Mesothelial cell of epicardium (in vitro differentiated cells): Measurements from ENCODE around the gene TBC1D32. TPM values are rescaled to one million over a fixed set of nuclear protein-coding genes. Genes with fewer than 3 reads are reported as not detected.
"Not testable (repeated sequence)": the region's sequence is repeated elsewhere in the genome, so short reads cannot be mapped to it uniquely, and the experiment has no call there.

Source experiments
- DNase-seq, 2 experiments: peaks; one replicate each; pipeline ENCODE4 v3.0.0; 2021; ENCODE audit warnings: low spot score in 2 of 2; ENCODE audit not compliant: unreplicated experiment in 2 of 2
- H3K27ac Mint-ChIP-seq: 2 replicates; pipeline ENCODE4 v1.8.0; 2021; ENCODE audit warnings: mixed read lengths
- H3K27me3 Mint-ChIP-seq: 2 replicates; pipeline ENCODE4 v1.8.0; 2021; ENCODE audit warnings: low read depth, mixed read lengths
- H3K36me3 Mint-ChIP-seq: 2 replicates; pipeline ENCODE4 v1.8.0; 2021; ENCODE audit warnings: mixed read lengths
- H3K4me1 Mint-ChIP-seq: 2 replicates; pipeline ENCODE4 v1.8.0; 2021; ENCODE audit warnings: mixed read lengths
- H3K4me3 Mint-ChIP-seq: 2 replicates; pipeline ENCODE4 v1.8.0; 2021; ENCODE audit warnings: mild to moderate bottlenecking, moderate library complexity, mixed read lengths
- H3K9me3 Mint-ChIP-seq: 2 replicates; pipeline ENCODE4 v1.8.0; 2021; ENCODE audit warnings: mixed read lengths
- CTCF ChIP-seq: fragments of 200-600 bp; sonication (generic); IDR thresholded peaks from one replicate; pipeline ENCODE4 v1.5.0; 2021; ENCODE audit warnings: antibody characterized with exemption; ENCODE audit not compliant: unreplicated experiment
- total RNA-seq: library from RNA; stranded (reverse); gene quantifications from 3 replicates; pipeline ENCODE4 v1.2.1, GENCODE V29; 2021

Gene TBC1D32
- total RNA-seq, 1 donor from 2014 or later: 30.1 TPM

- H3K27ac Mint-ChIP-seq: no peak overlapping the region
- TF ChIP-seq CTCF: no peak
- H3K4me1 Mint-ChIP-seq: peaks cover 4% of the 10 kb centered on the region
- H3K4me3 Mint-ChIP-seq: no peak overlapping the region
- no peak for DNase-seq
- H3K36me3 Mint-ChIP-seq: peaks cover 10% of the 10 kb centered on the region
- peaks cover 5% of the 10 kb centered on the region for H3K9me3 Mint-ChIP-seq
- H3K27me3 Mint-ChIP-seq: no peaks in the 10 kb centered on the region
These were observed 128.7 kb downstream of the TBC1D32 start for GRCh38 chr6:121205569-121205968.

GRCh38 chr6:121201105-121201504 lies 133.2 kb downstream of the TBC1D32 start:
- Mint-ChIP-seq H3K36me3 (peaks cover 16% of the 10 kb centered on the region), H3K9me3 (peaks cover 7% of the 10 kb centered on the region), H3K4me3 (no peak overlapping the region), H3K27ac (no peak overlapping the region), H3K27me3 (no peaks in the 10 kb centered on the region), H3K4me1 (peaks cover 2% of the 10 kb centered on the region)
- DNase-seq: no peak
- TF ChIP-seq CTCF: no peak

GRCh38 chr6:121196042-121196441 lies 138.2 kb downstream of the TBC1D32 start:
- not testable (repeated sequence) for H3K4me3 Mint-ChIP-seq, H3K27me3 Mint-ChIP-seq, H3K4me1 Mint-ChIP-seq, DNase-seq, H3K27ac Mint-ChIP-seq
- Mint-ChIP-seq H3K36me3 (peaks cover 40% of the 10 kb centered on the region), H3K9me3 (peaks cover 17% of the 10 kb centered on the region)

- DNase-seq: no peak
- Mint-ChIP-seq H3K36me3 (peaks cover 20% of the 10 kb centered on the region), H3K27me3 (no peaks in the 10 kb centered on the region), H3K27ac (peak overlapping the region; percentile 37), H3K4me3 (no peak overlapping the region), H3K9me3 (peaks cover 7% of the 10 kb centered on the region), H3K4me1 (peaks cover 26% of the 10 kb centered on the region)
- TF ChIP-seq CTCF: no peak
These were observed 144.2 kb downstream of the TBC1D32 start for GRCh38 chr6:121190122-121190521.

- peaks cover 14% of the 10 kb centered on the region for H3K36me3 Mint-ChIP-seq
- H3K4me3 Mint-ChIP-seq: no peak overlapping the region
- peak overlapping the region; percentile 86 for H3K27ac Mint-ChIP-seq
- H3K4me1 Mint-ChIP-seq: peaks cover 26% of the 10 kb centered on the region
- no peak for TF ChIP-seq CTCF
- peaks cover 8% of the 10 kb centered on the region for H3K9me3 Mint-ChIP-seq
- no peaks in the 10 kb centered on the region for H3K27me3 Mint-ChIP-seq
- DNase-seq: no peak
These were observed 145.9 kb downstream of the TBC1D32 start for GRCh38 chr6:121188356-121188755.

- Mint-ChIP-seq H3K9me3 (peaks cover 8% of the 10 kb centered on the region), H3K4me3 (no peak overlapping the region), H3K4me1 (peaks cover 26% of the 10 kb centered on the region), H3K27me3 (no peaks in the 10 kb centered on the region), H3K27ac (peak overlapping the region; percentile 86), H3K36me3 (peaks cover 9% of the 10 kb centered on the region)
- no peak for TF ChIP-seq CTCF
- DNase-seq: no peak
These were observed 146.5 kb downstream of the TBC1D32 start for GRCh38 chr6:121187833-121188200.
